Measurements from ENCODE around the gene MATK.

MATK gene

DNA sequence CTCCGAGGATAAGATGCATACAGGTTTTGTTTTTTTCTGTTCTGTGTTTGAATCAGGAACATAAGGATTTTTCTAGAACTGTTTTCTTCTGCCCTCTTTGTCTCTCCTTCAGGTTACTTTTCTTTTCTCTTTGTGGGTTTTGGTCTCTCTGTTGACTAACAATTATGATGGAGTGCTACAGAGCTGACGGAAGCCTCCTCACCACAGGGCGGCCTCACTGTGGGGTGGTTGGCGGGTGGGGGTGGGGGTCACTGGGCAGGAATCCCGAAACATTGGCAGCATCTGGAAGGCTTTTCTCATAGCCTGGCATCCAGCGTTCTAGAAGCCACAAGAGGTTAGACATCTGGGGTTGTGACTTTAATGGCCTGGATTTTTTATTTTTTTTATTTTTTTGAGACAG is 12.0 kb upstream of the MATK start:
- DNase-seq (ENCODE audit: extremely low read depth, low read depth) = no peak

DNA sequence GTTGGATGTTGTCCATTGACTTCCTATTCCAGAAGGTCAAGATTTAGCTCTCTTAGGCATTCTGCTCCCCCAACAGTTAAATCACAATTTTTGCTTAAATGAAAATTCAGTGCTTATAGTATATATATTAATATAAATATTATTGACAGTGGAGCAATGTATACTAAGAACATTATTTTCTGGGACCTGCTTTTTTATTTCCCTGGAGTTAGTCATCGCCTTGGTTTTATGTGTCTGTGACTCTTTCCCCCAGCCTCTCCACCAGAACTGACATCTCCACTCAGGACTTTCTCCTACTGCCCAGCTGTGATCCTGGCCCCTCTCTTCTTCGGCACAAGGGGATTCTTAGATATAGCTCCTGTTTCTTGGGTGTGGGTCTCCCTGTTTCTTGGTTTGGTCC is 10.2 kb upstream of the MATK start:
- no peak for DNase-seq (ENCODE audit: extremely low read depth, low read depth)
- TF ChIP-seq, protein P1, sequence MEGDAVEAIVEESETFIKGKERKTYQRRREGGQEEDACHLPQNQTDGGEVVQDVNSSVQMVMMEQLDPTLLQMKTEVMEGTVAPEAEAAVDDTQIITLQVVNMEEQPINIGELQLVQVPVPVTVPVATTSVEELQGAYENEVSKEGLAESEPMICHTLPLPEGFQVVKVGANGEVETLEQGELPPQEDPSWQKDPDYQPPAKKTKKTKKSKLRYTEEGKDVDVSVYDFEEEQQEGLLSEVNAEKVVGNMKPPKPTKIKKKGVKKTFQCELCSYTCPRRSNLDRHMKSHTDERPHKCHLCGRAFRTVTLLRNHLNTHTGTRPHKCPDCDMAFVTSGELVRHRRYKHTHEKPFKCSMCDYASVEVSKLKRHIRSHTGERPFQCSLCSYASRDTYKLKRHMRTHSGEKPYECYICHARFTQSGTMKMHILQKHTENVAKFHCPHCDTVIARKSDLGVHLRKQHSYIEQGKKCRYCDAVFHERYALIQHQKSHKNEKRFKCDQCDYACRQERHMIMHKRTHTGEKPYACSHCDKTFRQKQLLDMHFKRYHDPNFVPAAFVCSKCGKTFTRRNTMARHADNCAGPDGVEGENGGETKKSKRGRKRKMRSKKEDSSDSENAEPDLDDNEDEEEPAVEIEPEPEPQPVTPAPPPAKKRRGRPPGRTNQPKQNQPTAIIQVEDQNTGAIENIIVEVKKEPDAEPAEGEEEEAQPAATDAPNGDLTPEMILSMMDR (IDR thresholded peaks at IDR 0.05; ENCODE audit: low read depth, low read length) = no peak

More for the DNA sequence above, 12.0 kb upstream of the MATK start:
- TF ChIP-seq, protein P1 (IDR thresholded peaks at IDR 0.05; ENCODE audit: low read depth, low read length) = no peak

DNA sequence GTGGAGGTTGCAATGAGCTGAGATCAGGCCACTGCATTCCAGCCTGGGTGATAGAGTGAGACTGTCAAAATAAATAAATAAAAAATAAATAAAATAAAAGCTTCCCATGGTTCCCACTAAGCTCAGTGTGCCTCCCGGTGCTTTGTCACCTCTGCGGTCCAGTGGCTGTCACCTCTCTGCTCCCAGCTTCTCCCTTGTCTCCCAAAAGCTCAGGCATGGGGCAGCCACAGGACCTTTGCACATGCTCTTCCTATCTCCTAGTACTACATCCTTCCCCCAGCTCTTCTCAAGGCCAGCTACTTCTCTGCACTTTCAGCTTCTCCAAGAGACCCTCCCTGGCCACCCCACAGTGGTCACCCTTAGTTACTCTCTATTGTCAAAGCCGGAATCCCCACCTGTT is 7.6 kb upstream of the MATK start:
- TF ChIP-seq, protein P1 (IDR thresholded peaks at IDR 0.05; ENCODE audit: low read depth, low read length) = no peak
- DNase-seq (ENCODE audit: extremely low read depth, low read depth) = no peak

DNA sequence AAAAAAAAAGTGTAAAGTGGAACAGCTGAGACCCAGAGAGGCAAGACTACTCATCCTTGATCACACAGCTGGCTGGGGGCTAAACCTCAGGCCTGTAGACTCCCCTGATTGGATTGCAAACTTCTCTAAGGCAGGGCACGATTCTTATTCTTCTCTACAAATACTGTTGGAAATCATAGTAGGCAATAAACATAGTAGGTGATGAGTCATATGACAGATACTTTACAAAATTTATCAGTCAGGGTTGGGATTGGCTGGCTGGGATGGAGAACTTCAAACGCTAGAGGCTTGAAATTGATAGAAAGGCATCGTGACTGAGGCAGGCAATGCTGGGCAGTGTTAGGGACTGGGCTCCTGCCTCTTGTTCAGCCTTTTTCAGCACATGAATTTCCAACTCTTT is 5.9 kb upstream of the MATK start:
- TF ChIP-seq, protein P1 (IDR thresholded peaks at IDR 0.05; ENCODE audit: low read depth, low read length) = no peak
- DNase-seq (ENCODE audit: extremely low read depth, low read depth) = no peak

DNA sequence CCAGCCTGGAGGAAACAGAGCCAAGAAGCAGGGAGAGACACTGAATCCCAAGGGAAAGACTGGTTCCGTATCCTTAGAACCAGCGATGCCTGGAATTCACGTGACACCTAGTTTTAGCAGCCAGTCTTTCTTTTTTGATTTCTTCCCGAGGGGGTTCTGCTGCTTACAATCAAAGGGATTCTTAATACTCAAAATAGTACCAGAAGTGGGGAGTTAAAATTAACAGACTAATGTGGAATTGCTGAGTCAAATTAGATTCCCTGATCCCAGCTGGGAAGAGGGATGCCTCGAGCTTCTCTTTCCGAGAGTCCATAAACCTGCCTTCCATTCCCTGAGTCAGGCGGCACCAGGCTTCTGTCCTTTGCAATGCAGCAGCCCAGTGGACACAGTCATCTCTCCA is 4.8 kb upstream of the MATK start:
- DNase-seq (ENCODE audit: extremely low read depth, low read depth) = no peak
- TF ChIP-seq, protein P1 (IDR thresholded peaks at IDR 0.05; ENCODE audit: low read depth, low read length) = no peak

DNA sequence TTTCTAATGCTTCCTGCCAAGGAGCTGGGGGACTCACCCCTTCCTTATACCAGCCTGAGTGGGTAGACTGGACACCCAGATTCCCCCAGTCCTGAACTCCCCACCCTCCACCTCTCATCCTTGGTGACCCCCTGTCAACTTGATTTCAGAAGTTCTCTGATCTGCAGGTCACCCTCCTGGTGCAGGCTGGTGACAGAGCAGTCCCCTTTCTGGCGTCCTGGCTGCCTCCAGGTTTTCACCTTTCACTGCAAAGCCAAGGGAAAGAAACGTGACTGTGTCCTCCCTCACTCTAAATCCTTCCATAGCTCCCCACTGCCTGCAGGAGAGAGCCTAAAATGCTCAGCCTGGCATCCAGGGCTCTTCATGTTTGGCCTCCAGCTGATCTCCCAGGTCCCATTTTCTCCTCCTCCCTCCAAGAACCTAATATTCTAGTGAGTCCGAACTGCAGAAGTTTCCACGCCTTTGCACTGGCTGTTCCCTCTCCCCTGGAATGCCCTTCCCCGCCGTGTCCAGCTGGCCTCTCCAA is 4.1 kb upstream of the MATK start:
- TF ChIP-seq, protein P1 (IDR thresholded peaks at IDR 0.05; ENCODE audit: low read depth, low read length) = no peak
- DNase-seq (ENCODE audit: extremely low read depth, low read depth) = no peak

DNA sequence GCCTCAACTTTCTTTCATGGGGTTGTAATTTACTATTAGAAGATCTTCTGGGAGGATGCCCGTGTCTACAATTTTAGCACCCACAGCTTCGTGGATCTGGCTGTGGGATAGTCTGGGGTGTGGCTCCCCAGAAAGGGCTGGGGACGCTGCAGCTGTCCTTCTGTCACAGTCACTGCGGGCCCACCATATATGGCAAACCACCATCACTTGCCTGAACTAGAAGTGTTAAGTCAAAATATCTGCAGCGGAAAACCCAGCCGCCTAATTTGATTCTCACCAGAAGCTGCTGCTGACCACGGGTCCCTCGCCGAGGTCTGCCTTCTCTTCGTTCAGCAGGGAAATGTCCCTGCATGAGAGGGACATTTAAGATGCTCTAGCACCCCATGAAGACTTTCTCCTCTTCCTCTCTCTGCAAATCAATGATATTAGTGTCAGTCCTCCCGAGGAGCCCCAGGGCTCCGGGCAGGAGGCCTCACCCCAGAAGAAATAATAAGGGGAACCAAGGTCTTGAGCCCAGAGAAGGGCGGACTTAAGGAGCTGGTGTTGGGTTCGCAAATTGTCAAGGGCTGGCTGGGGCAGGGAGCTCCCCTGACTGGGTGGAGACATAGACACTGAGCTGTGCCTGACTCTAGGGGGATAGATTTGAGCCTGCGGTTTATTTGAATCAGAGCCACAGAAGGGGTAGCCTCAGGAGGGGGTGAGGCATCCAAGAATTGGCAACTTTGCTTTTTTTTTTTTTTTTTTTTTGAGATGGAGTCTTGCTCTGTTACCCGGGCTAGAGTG is 3.0 kb upstream of the MATK start:
- no peak for DNase-seq (ENCODE audit: extremely low read depth, low read depth)
- TF ChIP-seq, protein P1 (IDR thresholded peaks at IDR 0.05; ENCODE audit: low read depth, low read length) = no peak

All from AG09319 (cell line).